Large intestine (tissue), 3 donors: ENCODE measurements around the gene GPR153. TPM values are rescaled to one million over a fixed set of nuclear protein-coding genes. Genes with fewer than 3 reads are reported as not detected.
"Not testable (repeated sequence)": the region's sequence is repeated elsewhere in the genome, so short reads cannot be mapped to it uniquely, and the experiment has no call there.

Experiments used
- DNase-seq, 2 donors: peaks; one replicate each; pipeline versions ENCODE4 v3.0.0 to v3.0.0-alpha.2; 2013
- H3K27ac ChIP-seq: one replicate; pipeline ENCODE4 v1.5.1; 2013; ENCODE audit warnings: low read length
- H3K27me3 ChIP-seq: 2 replicates; pipeline ENCODE4 v1.6.1; 2013; ENCODE audit warnings: low read length; ENCODE audit not compliant: control insufficient read depth, insufficient read depth
- H3K36me3 ChIP-seq: 2 replicates; pipeline ENCODE4 v1.6.1; 2013; ENCODE audit warnings: low read length; ENCODE audit not compliant: control insufficient read depth, insufficient read depth
- H3K4me1 ChIP-seq: one replicate; pipeline ENCODE4 v1.6.1; 2013; ENCODE audit warnings: low read length; ENCODE audit not compliant: control insufficient read depth, insufficient read depth
- H3K4me3 ChIP-seq: one replicate; pipeline ENCODE4 v1.5.1; 2013; ENCODE audit warnings: low read length
- H3K9me3 ChIP-seq: one replicate; pipeline ENCODE4 v1.6.1; 2013; ENCODE audit warnings: mild to moderate bottlenecking, low read depth, low read length, moderate library complexity; ENCODE audit not compliant: control insufficient read depth
- WGBS: methylation state at CpG from one replicate; pipeline ENCODE4 v1.1.5; 2013; ENCODE audit warnings: low lambda C conversion rate; ENCODE audit not compliant: insufficient coverage; 5-methylcytosine and 5-hydroxymethylcytosine counted together
- polyA plus RNA-seq: library from polyadenylated mRNA; unstranded; fragments of 120-200 nt; gene quantifications from one replicate; pipeline ENCODE4 v1.2.1, GENCODE V29; 2013

Gene GPR153
- polyA plus RNA-seq, 1 donor = 19.0 TPM

- Histone ChIP-seq H3K4me1 (peaks cover 35% of the 10 kb centered on the region), H3K36me3 (peaks cover 66% of the 10 kb centered on the region), H3K4me3 (no peak overlapping the region), H3K27ac (peak overlapping the region; percentile 69), H3K27me3 (no peaks in the 10 kb centered on the region), H3K9me3 (no peaks in the 10 kb centered on the region)
- 80% methylated on average over 3 of the region's 8 CpGs for WGBS
- no peak for DNase-seq
Measured at GRCh38 chr1:6225651-6226050, 35.2 kb downstream of the GPR153 start.

GRCh38 chr1:6224718-6225117 is 36.2 kb downstream of the GPR153 start:
- WGBS = no CpG with 5 or more reads among the region's 15 CpGs
- peak; percentile 65 to 87 for DNase-seq
- H3K4me3 ChIP-seq = no peak overlapping the region
- no peaks in the 10 kb centered on the region for H3K9me3 ChIP-seq
- H3K36me3 ChIP-seq = peaks cover 59% of the 10 kb centered on the region
- H3K27me3 ChIP-seq = no peaks in the 10 kb centered on the region
- H3K27ac ChIP-seq = peak overlapping the region; percentile 69
- H3K4me1 ChIP-seq = peaks cover 35% of the 10 kb centered on the region

GRCh38 chr1:6223617-6224016 is 37.3 kb downstream of the GPR153 start:
- H3K27me3 ChIP-seq = no peaks in the 10 kb centered on the region
- no peaks in the 10 kb centered on the region for H3K9me3 ChIP-seq
- peaks cover 41% of the 10 kb centered on the region for H3K4me1 ChIP-seq
- WGBS = no CpG with 5 or more reads among the region's 13 CpGs
- H3K27ac ChIP-seq = no peak overlapping the region
- DNase-seq = no peak
- no peak overlapping the region for H3K4me3 ChIP-seq
- peaks cover 55% of the 10 kb centered on the region for H3K36me3 ChIP-seq

- WGBS = no CpG with 5 or more reads among the region's 6 CpGs
- H3K9me3 ChIP-seq = no peaks in the 10 kb centered on the region
- peaks cover 50% of the 10 kb centered on the region for H3K36me3 ChIP-seq
- H3K27ac ChIP-seq = no peak overlapping the region
- H3K4me1 ChIP-seq = peaks cover 51% of the 10 kb centered on the region
- H3K27me3 ChIP-seq = no peaks in the 10 kb centered on the region
- no peak for DNase-seq
- no peak overlapping the region for H3K4me3 ChIP-seq
Measured at GRCh38 chr1:6222636-6223035, 38.3 kb downstream of the GPR153 start.

GRCh38 chr1:6221210-6221784 is 39.6 kb downstream of the GPR153 start:
- Histone ChIP-seq H3K4me3 (no peak overlapping the region), H3K27me3 (no peaks in the 10 kb centered on the region)
- DNase-seq = no peak

GRCh38 chr1:6220236-6220635 is 40.7 kb downstream of the GPR153 start:
- Histone ChIP-seq H3K9me3 (no peaks in the 10 kb centered on the region), H3K27me3 (no peaks in the 10 kb centered on the region), H3K4me3 (no peak overlapping the region), H3K27ac (no peak overlapping the region), H3K36me3 (peaks cover 42% of the 10 kb centered on the region), H3K4me1 (peaks cover 47% of the 10 kb centered on the region)
- no peak for DNase-seq
- WGBS = no CpG with 5 or more reads among the region's 8 CpGs

More at GRCh38 chr1:6221210-6221784, 39.6 kb downstream of the GPR153 start:
- no CpG with 5 or more reads among the region's 12 CpGs for WGBS
- no peaks in the 10 kb centered on the region for H3K9me3 ChIP-seq
- H3K4me1 ChIP-seq = peaks cover 53% of the 10 kb centered on the region
- H3K36me3 ChIP-seq = peaks cover 45% of the 10 kb centered on the region
- H3K27ac ChIP-seq = no peak overlapping the region

- WGBS = no CpG with 5 or more reads among the region's 11 CpGs
- not testable (repeated sequence) for H3K4me3 ChIP-seq, DNase-seq, H3K27me3 ChIP-seq, H3K9me3 ChIP-seq, H3K27ac ChIP-seq
- Histone ChIP-seq H3K4me1 (peaks cover 41% of the 10 kb centered on the region), H3K36me3 (peaks cover 36% of the 10 kb centered on the region)
Measured at GRCh38 chr1:6219641-6220040, 41.3 kb downstream of the GPR153 start.

- Histone ChIP-seq H3K9me3 (no peaks in the 10 kb centered on the region), H3K4me1 (peaks cover 31% of the 10 kb centered on the region), H3K27ac (no peak overlapping the region), H3K4me3 (no peak overlapping the region), H3K27me3 (no peaks in the 10 kb centered on the region), H3K36me3 (peaks cover 29% of the 10 kb centered on the region)
- WGBS = no CpG with 5 or more reads among the region's 16 CpGs
- peak; percentile 49 to 83 for DNase-seq
Measured at GRCh38 chr1:6218375-6219164, 42.3 kb downstream of the GPR153 start.

GRCh38 chr1:6212193-6212959 is 48.5 kb downstream of the GPR153 start:
- no peak overlapping the region for H3K4me3 ChIP-seq
- peaks cover 31% of the 10 kb centered on the region for H3K36me3 ChIP-seq
- no peak for DNase-seq
- no peaks in the 10 kb centered on the region for H3K27me3 ChIP-seq
- H3K27ac ChIP-seq = no peak overlapping the region
- WGBS = no CpG with 5 or more reads among the region's 20 CpGs
- H3K9me3 ChIP-seq = no peaks in the 10 kb centered on the region
- peaks cover 10% of the 10 kb centered on the region for H3K4me1 ChIP-seq

GRCh38 chr1:6211731-6212130 is 49.2 kb downstream of the GPR153 start:
- no CpG with 5 or more reads among the region's 16 CpGs for WGBS
- no peak overlapping the region for H3K4me3 ChIP-seq

More at GRCh38 chr1:6211731-6212130, 49.2 kb downstream of the GPR153 start:
- Histone ChIP-seq H3K9me3 (no peaks in the 10 kb centered on the region), H3K27ac (no peak overlapping the region), H3K27me3 (no peaks in the 10 kb centered on the region), H3K4me1 (peaks cover 10% of the 10 kb centered on the region), H3K36me3 (peaks cover 27% of the 10 kb centered on the region)
- no peak for DNase-seq
